ENCODE data around the gene CDH13.

GRCh38 chr16:83273504-83274173 lies 646.9 kb downstream of the CDH13 start:
- TF ChIP-seq, protein P1, sequence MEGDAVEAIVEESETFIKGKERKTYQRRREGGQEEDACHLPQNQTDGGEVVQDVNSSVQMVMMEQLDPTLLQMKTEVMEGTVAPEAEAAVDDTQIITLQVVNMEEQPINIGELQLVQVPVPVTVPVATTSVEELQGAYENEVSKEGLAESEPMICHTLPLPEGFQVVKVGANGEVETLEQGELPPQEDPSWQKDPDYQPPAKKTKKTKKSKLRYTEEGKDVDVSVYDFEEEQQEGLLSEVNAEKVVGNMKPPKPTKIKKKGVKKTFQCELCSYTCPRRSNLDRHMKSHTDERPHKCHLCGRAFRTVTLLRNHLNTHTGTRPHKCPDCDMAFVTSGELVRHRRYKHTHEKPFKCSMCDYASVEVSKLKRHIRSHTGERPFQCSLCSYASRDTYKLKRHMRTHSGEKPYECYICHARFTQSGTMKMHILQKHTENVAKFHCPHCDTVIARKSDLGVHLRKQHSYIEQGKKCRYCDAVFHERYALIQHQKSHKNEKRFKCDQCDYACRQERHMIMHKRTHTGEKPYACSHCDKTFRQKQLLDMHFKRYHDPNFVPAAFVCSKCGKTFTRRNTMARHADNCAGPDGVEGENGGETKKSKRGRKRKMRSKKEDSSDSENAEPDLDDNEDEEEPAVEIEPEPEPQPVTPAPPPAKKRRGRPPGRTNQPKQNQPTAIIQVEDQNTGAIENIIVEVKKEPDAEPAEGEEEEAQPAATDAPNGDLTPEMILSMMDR (IDR thresholded peaks at IDR 0.05; ENCODE audit: poor library complexity, severe bottlenecking) = no peak
- TF ChIP-seq EZH2 (IDR thresholded peaks at IDR 0.05; ENCODE audit: borderline replicate concordance, insufficient read depth, low read length, poor library complexity, severe bottlenecking) (no peak), EP300 (conservative IDR thresholded peaks at IDR 0.05; ENCODE audit: poor library complexity, severe bottlenecking) (no peak), MXI1 (conservative IDR thresholded peaks at IDR 0.05; ENCODE audit: poor library complexity, severe bottlenecking) (no peak), POLR2AphosphoS5 (IDR thresholded peaks at IDR 0.05) (no peak), REST (IDR thresholded peaks at IDR 0.05; ENCODE audit: borderline replicate concordance) (no peak), SMC3 (conservative IDR thresholded peaks at IDR 0.05; ENCODE audit: poor library complexity) (no peak), RAD21 (conservative IDR thresholded peaks at IDR 0.05) (no peak), TAF1 (IDR thresholded peaks at IDR 0.05; ENCODE audit: low read depth) (no peak)

Data from neural cell (in vitro differentiated cells).